Mammary epithelial cell (primary cell): ENCODE data around the gene NBEA.

ENCODE experiments used
- CTCF ChIP-seq, 2 donors: IDR thresholded peaks in 1 of 2; conservative IDR thresholded peaks in 1 of 2; 2 replicates each; pipeline ENCODE4 v1.5.1; 2011 to 2012; ENCODE audit warnings: inconsistent platforms in 2 of 2, low read length in 2 of 2, mild to moderate bottlenecking in 2 of 2, control low read depth in 1 of 2, low read depth in 1 of 2; ENCODE audit not compliant: insufficient read depth in 1 of 2; ENCODE audit errors: extremely low read depth in 1 of 2
- EZH2 ChIP-seq: IDR thresholded peaks from 2 replicates; pipeline ENCODE4 v1.6.1; 2012; ENCODE audit warnings: low read length, inconsistent platforms, borderline replicate concordance

- TF ChIP-seq CTCF (conservative IDR thresholded peaks at IDR 0.05 in 1 of 2, IDR thresholded peaks at IDR 0.05 in 1 of 2; ENCODE audit: extremely low read depth in 1 of 2, insufficient read depth in 1 of 2, low read depth in 1 of 2, low read length in 2 of 2), result no peak
- no peak for TF ChIP-seq EZH2
These were observed 687.0 kb downstream of the NBEA start for GRCh38 chr13:35629026-35629425.
